GM23248 (cell line): ENCODE data around the gene TPD52L2. TPM values are rescaled to one million over a fixed set of nuclear protein-coding genes. Genes with fewer than 3 reads are reported as not detected.
A peak's percentile ranks its signal among the peaks of the same experiment; 100 is the strongest.
"Not testable (repeated sequence)": the region's sequence is repeated elsewhere in the genome, so short reads cannot be mapped to it uniquely, and the experiment has no call there.

Experiments
- DNase-seq: peaks from one replicate; pipeline ENCODE4 v3.0.0-alpha.2; 2015
- H2AFZ ChIP-seq: fragments of 200-600 bp; sonication (generic); 2 replicates; pipeline ENCODE4 v1.6.1; 2016; ENCODE audit warnings: antibody characterized with exemption
- H3F3A ChIP-seq: fragments of 200-600 bp; sonication (generic); 2 replicates; pipeline ENCODE4 v1.6.1; 2016; ENCODE audit warnings: mild to moderate bottlenecking, antibody characterized with exemption, mixed run types; ENCODE audit not compliant: insufficient read depth
- H3K27ac ChIP-seq: fragments of 200-600 bp; sonication (generic); 2 replicates; pipeline ENCODE4 v1.5.1; 2016; ENCODE audit warnings: mild to moderate bottlenecking
- H3K27me3 ChIP-seq: fragments of 200-600 bp; sonication (generic); replicated peaks from 2 replicates; pipeline ENCODE4 v1.6.1; 2016; ENCODE audit warnings: mild to moderate bottlenecking; ENCODE audit not compliant: insufficient read depth
- H3K36me3 ChIP-seq: fragments of 200-600 bp; sonication (generic); 2 replicates; pipeline ENCODE4 v1.6.1; 2016; ENCODE audit warnings: low read depth, mild to moderate bottlenecking
- H3K4me1 ChIP-seq: fragments of 200-600 bp; sonication (generic); 2 replicates; pipeline ENCODE4 v1.6.1; 2016; ENCODE audit warnings: mild to moderate bottlenecking; ENCODE audit not compliant: insufficient read depth
- H3K4me2 ChIP-seq: fragments of 200-600 bp; sonication (generic); one replicate; pipeline ENCODE4 v1.6.1; 2016; ENCODE audit warnings: mild to moderate bottlenecking; ENCODE audit not compliant: unreplicated experiment
- H3K4me3 ChIP-seq: fragments of 200-600 bp; sonication (generic); 2 replicates; pipeline ENCODE4 v1.5.1; 2016; ENCODE audit warnings: mild to moderate bottlenecking
- H3K79me2 ChIP-seq: fragments of 200-600 bp; sonication (generic); 2 replicates; pipeline ENCODE4 v1.6.1; 2016; ENCODE audit warnings: mild to moderate bottlenecking; ENCODE audit not compliant: insufficient read depth
- H3K9ac ChIP-seq: fragments of 200-600 bp; sonication (generic); 2 replicates; pipeline ENCODE4 v1.6.1; 2016; ENCODE audit warnings: mild to moderate bottlenecking
- H3K9me2 ChIP-seq: fragments of 200-600 bp; sonication (generic); 2 replicates; pipeline ENCODE4 v1.6.1; 2016; ENCODE audit warnings: mixed run types, mild to moderate bottlenecking, moderate library complexity; ENCODE audit not compliant: insufficient read depth
- H3K9me3 ChIP-seq: fragments of 200-600 bp; sonication (generic); one replicate; pipeline ENCODE4 v1.6.1; 2017; ENCODE audit warnings: low read depth
- H4K20me1 ChIP-seq: fragments of 200-600 bp; sonication (generic); 2 replicates; pipeline ENCODE4 v1.6.0; 2016; ENCODE audit not compliant: insufficient read depth
- EZH2 ChIP-seq: fragments of 200-600 bp; sonication (generic); IDR thresholded peaks from 2 replicates; pipeline ENCODE4 v1.6.1; 2018; ENCODE audit warnings: antibody characterized with exemption, mild to moderate bottlenecking; ENCODE audit not compliant: insufficient read depth, poor library complexity, severe bottlenecking
- EZH2phosphoT487 ChIP-seq: fragments of 200-600 bp; sonication (generic); IDR thresholded peaks from 2 replicates; pipeline ENCODE4 v1.6.1; 2018; ENCODE audit warnings: antibody characterized with exemption, moderate library complexity, mild to moderate bottlenecking, low read depth; ENCODE audit not compliant: insufficient read depth
- WGBS, 2 experiments: methylation state at CpG; one replicate each; pipeline ENCODE4 v1.1.6; 2015 to 2017; ENCODE audit warnings: low lambda C conversion rate in 2 of 2, low coverage in 1 of 2; ENCODE audit errors: missing lambda C conversion rate in 2 of 2; 5-methylcytosine and 5-hydroxymethylcytosine counted together
- in situ Hi-C: fragments of 300-500 bp; cut with MboI; formaldehyde crosslinking; loops from 2 replicates; pipeline ENCODE4 v1.15.0; 2020
- polyA plus RNA-seq: library from polyadenylated mRNA; unstranded; fragments of >200 nt; fragmentation: Nextera tagmentation; extraction: Ambion mirVana; gene quantifications from 2 replicates; pipeline ENCODE4 v1.2.1, GENCODE V29; 2016
- total RNA-seq: library from RNA; depleted of rRNA; stranded (reverse); fragments of >200 nt; shearing (Covaris generic); gene quantifications from 2 replicates; pipeline ENCODE4 v1.2.3, GENCODE V29; 2014

TPD52L2 gene
- total and polyA plus RNA-seq, 2 experiments from 2014 or later = 214 to 220 TPM

DNA sequence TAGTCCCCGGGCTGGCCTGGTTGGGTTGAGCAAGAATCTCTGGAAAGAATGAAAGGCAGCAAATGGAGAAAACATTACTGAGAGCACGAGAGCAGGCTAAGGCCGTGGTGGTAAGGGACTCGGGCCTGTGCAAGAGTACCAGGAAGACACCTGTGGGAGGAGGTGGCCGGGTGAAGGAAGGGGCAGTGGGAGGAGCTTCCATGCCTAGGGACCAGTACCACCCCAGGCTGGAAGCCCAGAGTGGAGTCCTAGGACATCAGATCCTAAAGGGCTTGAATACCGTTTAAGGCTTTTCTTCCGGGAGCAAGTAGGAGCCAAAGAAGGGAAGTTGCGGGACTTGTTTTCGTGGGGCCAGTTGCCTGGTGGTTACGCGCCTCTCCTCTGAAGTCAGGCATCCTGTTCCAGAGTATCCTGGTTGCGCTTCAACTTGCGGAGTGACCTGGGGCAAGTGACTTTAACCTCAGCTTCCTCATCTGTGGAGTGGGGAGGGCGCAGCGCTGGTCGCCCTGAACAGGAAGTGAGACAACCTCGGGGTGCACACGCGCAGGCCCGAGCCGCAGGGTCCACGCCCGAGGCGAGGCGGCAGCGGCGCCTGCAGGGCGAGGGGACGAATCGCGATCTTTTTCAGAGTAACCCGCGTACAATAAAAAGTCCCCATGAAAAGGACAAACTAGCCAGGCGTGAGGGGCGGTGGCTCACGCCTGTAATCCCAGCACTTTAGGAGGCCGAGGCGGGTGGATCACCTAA, 1.1 kb upstream of the TPD52L2 start:
- H4K20me1 ChIP-seq = no peaks in the 10 kb centered on the region

DNA sequence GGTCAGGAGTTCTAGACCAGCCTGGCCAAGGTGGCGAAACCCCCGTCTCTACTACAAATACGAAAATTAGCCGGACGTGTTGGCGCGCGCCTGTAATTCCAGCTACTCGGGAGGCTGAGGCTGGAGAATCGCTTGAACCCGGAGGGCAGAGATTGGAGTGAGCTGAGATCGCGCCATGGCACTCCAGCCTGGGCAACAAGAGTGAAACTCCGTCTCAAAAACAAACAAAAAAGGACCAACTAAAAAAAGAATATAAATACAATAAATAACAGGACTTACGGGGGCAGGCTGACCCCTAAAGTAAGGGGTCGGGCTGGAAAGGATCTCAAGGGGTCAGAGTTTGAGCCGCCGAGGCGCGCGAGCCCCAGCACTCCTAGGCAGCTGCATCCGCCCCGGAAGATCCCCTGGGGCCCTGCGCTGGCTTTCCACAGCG, 509 bp upstream of the TPD52L2 start:
- Histone ChIP-seq H4K20me1 (no peaks in the 10 kb centered on the region), H3K9me3 (no peaks in the 10 kb centered on the region), H3K27me3 (no peaks in the 10 kb centered on the region), H3K27ac (peak overlapping the region; percentile 99), H3K4me2 (peak overlapping the region; percentile 94), H3F3A (0 out of 2 replicates have a peak, but pooled peaks cover 4% of the 10 kb centered on the region), H3K9me2 (no peaks in the 10 kb centered on the region), H2AFZ (peak overlapping the region; percentile 66), H3K79me2 (peaks cover 56% of the 10 kb centered on the region), H3K4me1 (0 out of 2 replicates have a peak, but pooled peaks cover 7% of the 10 kb centered on the region), H3K36me3 (0 out of 2 replicates have a peak, but pooled peaks cover 10% of the 10 kb centered on the region), H3K9ac (peak overlapping the region; percentile 99), H3K4me3 (peak overlapping the region; percentile 92)
- DNase-seq = no peak
- TF ChIP-seq EZH2 = no peak
- in situ Hi-C loops = no loop called here
- WGBS, 2 experiments = 3 to 4% methylated on average over 25 of the region's 25 CpGs

More for the DNA sequence above, 1.1 kb upstream of the TPD52L2 start:
- no peaks in the 10 kb centered on the region for H3K9me3 ChIP-seq
- 0 out of 2 replicates have a peak, but pooled peaks cover 7% of the 10 kb centered on the region for H3K36me3 ChIP-seq
- peak overlapping the region; percentile 99 for H3K9ac ChIP-seq
- peak overlapping the region; percentile 94 for H3K4me2 ChIP-seq
- peak; percentile 91 for DNase-seq
- WGBS, 2 experiments = 11 to 13% methylated on average over 38 of the region's 38 CpGs
- H2AFZ ChIP-seq = peak overlapping the region; percentile 66
- no peaks in the 10 kb centered on the region for H3K27me3 ChIP-seq
- H3K4me3 ChIP-seq = peak overlapping the region; percentile 92
- H3K79me2 ChIP-seq = peaks cover 50% of the 10 kb centered on the region
- TF ChIP-seq EZH2phosphoT487 (no peak), EZH2 (no peak)
- peak overlapping the region; percentile 99 for H3K27ac ChIP-seq
- in situ Hi-C loops = no loop called here
- H3F3A ChIP-seq = 0 out of 2 replicates have a peak, but pooled peaks cover 4% of the 10 kb centered on the region
- H3K4me1 ChIP-seq = 0 out of 2 replicates have a peak, but pooled peaks cover 7% of the 10 kb centered on the region
- no peaks in the 10 kb centered on the region for H3K9me2 ChIP-seq

DNA sequence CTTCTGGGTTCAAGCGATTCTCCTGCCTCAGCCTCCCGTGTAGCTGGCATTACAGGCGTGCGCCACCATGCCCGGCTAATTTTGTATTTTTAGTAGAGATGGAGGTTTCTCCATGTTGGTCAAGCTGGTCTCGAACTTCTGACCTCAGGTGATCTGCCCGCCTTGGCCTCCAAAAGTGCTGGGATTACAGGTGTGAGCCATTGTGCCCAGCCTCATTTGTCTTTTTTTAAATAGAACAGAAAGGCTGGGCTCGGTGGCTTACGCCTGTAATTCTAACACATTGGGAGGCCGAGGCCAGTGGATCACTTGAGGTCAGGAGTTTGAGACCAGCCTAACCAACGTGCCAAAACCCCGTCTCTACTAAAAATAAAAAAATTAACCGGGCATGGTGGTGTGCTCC, 2.0 kb downstream of the TPD52L2 start:
- H2AFZ ChIP-seq, H3K27ac ChIP-seq, H3F3A ChIP-seq, H3K27me3 ChIP-seq, H4K20me1 ChIP-seq, H3K4me3 ChIP-seq, H3K9ac ChIP-seq, in situ Hi-C loops, H3K4me1 ChIP-seq, H3K9me2 ChIP-seq, DNase-seq, H3K9me3 ChIP-seq, H3K4me2 ChIP-seq: not testable (repeated sequence)
- Histone ChIP-seq H3K79me2 (peaks cover 81% of the 10 kb centered on the region), H3K36me3 (peaks cover 32% of the 10 kb centered on the region)
- WGBS, 2 experiments = 91 to 94% methylated on average over 13 of the region's 13 CpGs

DNA sequence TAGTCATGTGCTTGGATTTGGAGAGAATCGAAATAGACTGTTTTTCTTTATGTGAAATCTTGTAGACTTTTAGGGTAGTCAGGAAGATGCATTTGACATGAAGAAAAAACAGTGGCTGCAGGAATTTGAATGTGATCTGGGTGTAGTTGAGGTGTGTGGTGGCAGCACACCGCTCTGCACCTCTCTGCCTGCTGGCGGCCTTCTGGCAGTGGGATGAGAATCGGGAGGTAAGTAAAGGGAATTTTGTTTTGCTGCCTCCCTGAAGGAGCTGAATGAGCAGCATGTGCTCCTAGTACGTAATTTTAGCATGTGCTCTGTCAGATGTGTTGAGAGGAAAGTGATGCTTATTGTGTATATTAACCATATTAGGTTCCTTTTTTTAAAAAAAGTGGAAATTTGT, 3.2 kb downstream of the TPD52L2 start:
- no peak for TF ChIP-seq EZH2
- no peak for TF ChIP-seq EZH2phosphoT487
- Histone ChIP-seq H3K27me3 (no peaks in the 10 kb centered on the region), H3K9ac (no peak overlapping the region), H3F3A (peaks cover 17% of the 10 kb centered on the region), H3K4me2 (no peak overlapping the region), H4K20me1 (no peaks in the 10 kb centered on the region), H3K36me3 (peaks cover 44% of the 10 kb centered on the region), H3K4me3 (no peak overlapping the region), H2AFZ (no peak overlapping the region), H3K4me1 (peaks cover 12% of the 10 kb centered on the region), H3K9me2 (no peaks in the 10 kb centered on the region), H3K9me3 (no peaks in the 10 kb centered on the region), H3K27ac (no peak overlapping the region), H3K79me2 (peaks cover 90% of the 10 kb centered on the region)
- no peak for DNase-seq
- WGBS, 2 experiments = 90 to 93% methylated on average over 5 of the region's 5 CpGs
- in situ Hi-C loops = no loop called here
